ENCODE measurements around the gene KCNH2. TPM values are rescaled to one million over a fixed set of nuclear protein-coding genes. Genes with fewer than 3 reads are reported as not detected.

Gene KCNH2
- total and polyA plus RNA-seq, 2 of the 8 experiments (the other 6 are each of a cell fraction or from before 2014, with no cell fraction given): 8.0 to 15.0 TPM

DNA sequence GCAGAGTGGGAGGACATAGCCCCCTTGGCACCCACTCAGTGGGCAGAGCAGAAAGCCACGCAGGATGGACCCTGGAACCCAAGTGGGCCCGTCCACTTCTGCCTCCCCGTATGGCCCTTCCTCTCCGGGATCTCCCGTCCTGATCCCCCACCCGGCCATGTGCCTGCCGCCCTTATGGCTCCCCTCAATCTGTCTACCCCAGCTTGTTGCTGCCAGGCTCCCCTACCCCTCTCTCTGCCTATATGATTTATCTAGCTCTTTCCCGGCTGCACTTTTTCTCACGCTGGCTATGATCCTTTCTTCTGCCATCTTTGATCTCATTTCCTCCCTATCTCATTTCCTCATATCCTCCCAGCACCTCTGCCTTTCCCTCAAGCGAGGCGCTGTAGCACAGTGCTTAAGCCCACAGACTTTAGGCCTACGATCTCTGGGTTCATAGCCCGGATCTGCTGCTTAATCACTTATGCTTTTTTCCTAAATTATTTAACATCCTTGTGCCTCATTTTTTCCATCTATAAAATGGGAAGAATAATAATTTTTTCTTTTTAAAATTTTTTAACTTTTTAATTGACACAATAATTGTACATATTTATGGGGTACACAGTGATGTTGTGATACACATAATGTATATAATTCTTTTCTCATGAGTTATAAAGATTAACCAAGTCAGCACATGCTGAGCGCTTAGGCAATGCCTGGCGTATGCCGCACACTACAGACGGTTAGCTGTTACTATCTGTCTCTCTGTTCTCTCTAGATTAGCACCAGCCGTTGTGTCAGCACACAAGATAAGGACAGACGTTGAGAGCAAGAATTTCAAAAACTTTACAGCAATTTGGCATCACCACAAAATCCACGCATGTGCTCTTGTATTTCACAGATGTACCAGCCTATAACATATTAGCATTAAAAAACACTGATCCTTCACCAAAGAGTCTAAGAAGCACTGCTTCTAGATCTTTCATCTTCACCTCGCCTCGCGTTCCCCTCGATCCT lies 18.1 kb downstream of the KCNH2 start:
- CTCF ChIA-PET (ENCODE audit: partially characterized antibody): interaction anchor here (0.7 to 25.2 kb wide), 16 partner anchors 10 to 62 kb away, joined by 3 to 797 read pairs (median 8); partner anchors contain the start of genes KCNH2 and NOS3
- H3K4me1 ChIP-seq (replicated peaks in 1 of 4; ENCODE audit: control insufficient read depth in 3 of 4, insufficient read depth in 4 of 4, low read length in 3 of 4): peaks cover 0 to 12% (median 11%) of the 10 kb centered on the region in 4 experiments; a peak in 5 of 7 replicates
- DNase-seq (ENCODE audit: low read depth in 1 of 2, low spot score in 2 of 2): no peak

More for the DNA sequence above, 18.1 kb downstream of the KCNH2 start:
- H4K5ac ChIP-seq (ENCODE audit: insufficient read length, low read depth, low read length): no peak overlapping the region
- TF ChIP-seq FOSL1 (IDR thresholded peaks at IDR 0.05; ENCODE audit: insufficient read depth, low read depth, low read length) (no peak), SIX5 (IDR thresholded peaks at IDR 0.05; ENCODE audit: low read depth, low read length) (no peak), NRF1 (IDR thresholded peaks at IDR 0.05; ENCODE audit: low read depth, low read length) (no peak), HDAC2 (IDR thresholded peaks at IDR 0.05; ENCODE audit: borderline replicate concordance in 1 of 2, low read depth in 2 of 2, low read length in 2 of 2) (no peak), YY1 (IDR thresholded peaks at IDR 0.05; ENCODE audit: low read depth, low read length) (no peak), RFX5 (IDR thresholded peaks at IDR 0.05; ENCODE audit: borderline replicate concordance, low read depth, low read length) (no peak), TEAD4 (IDR thresholded peaks at IDR 0.05; ENCODE audit: low read depth, low read length) (no peak), SP2 (IDR thresholded peaks at IDR 0.05; ENCODE audit: low read length) (no peak), CHD2 (IDR thresholded peaks at IDR 0.05; ENCODE audit: low read length) (no peak), KDM4A (IDR thresholded peaks at IDR 0.05; ENCODE audit: low read depth, low read length, severe bottlenecking) (no peak), TCF12 (IDR thresholded peaks at IDR 0.05; ENCODE audit: low read depth, low read length) (no peak)
- H3K14ac ChIP-seq (ENCODE audit: insufficient read length): no peak overlapping the region
- H2BK120ac ChIP-seq (replicated peaks; ENCODE audit: low read depth, low read length): no peak overlapping the region
- no peak overlapping the region for H3K4ac ChIP-seq (replicated peaks; ENCODE audit: insufficient read length, low read depth, low read length)
- H3K27me3 ChIP-seq (replicated peaks in 1 of 4; ENCODE audit: control insufficient read depth in 3 of 4, extremely low read depth in 1 of 4, insufficient read depth in 3 of 4, low read length in 3 of 4): peaks cover 0 to 27% (median 14%) of the 10 kb centered on the region in 4 experiments; a peak in 5 of 7 replicates
- H2BK15ac ChIP-seq (ENCODE audit: low read length): no peak overlapping the region
- no peak overlapping the region for H3K56ac ChIP-seq (replicated peaks; ENCODE audit: insufficient read length, low read depth, low read length)
- H3K4me2 ChIP-seq (ENCODE audit: insufficient read depth in 1 of 2, low read depth in 2 of 2, low read length in 2 of 2): no peak overlapping the region
- no peaks in the 10 kb centered on the region for H3K79me1 ChIP-seq (ENCODE audit: low read depth, low read length)
- H2AFZ ChIP-seq (ENCODE audit: low read length): no peak overlapping the region
- H3K9me3 ChIP-seq (ENCODE audit: insufficient read depth in 2 of 2, low read depth in 1 of 2, low read length in 1 of 2): no peaks in the 10 kb centered on the region
- H4K20me1 ChIP-seq (replicated peaks in 1 of 2; ENCODE audit: control insufficient read depth in 1 of 2, insufficient read depth in 2 of 2, low read length in 2 of 2): peaks cover 0 to 1% of the 10 kb centered on the region in 2 experiments
- H3K36me3 ChIP-seq (ENCODE audit: control insufficient read depth in 2 of 4, insufficient read depth in 4 of 4, low read length in 3 of 4): no peaks in the 10 kb centered on the region; a peak in 1 of 8 replicates
- no peak overlapping the region for H2BK20ac ChIP-seq (ENCODE audit: low read length)
- H3K23ac ChIP-seq (ENCODE audit: insufficient read length): no peak overlapping the region
- H3K4me3 ChIP-seq (ENCODE audit: extremely low read depth in 1 of 4, insufficient read depth in 2 of 4, low read depth in 3 of 4, low read length in 4 of 4): no peak overlapping the region
- 84% methylated on average over 24 of the region's 24 CpGs; no CpG with 5 or more reads in 1 of the 2 experiments for WGBS, 2 experiments (ENCODE audit: extremely low coverage in 1 of 2, insufficient coverage in 1 of 2, insufficient read length in 1 of 2, insufficient replicate concordance in 2 of 2, low coverage in 1 of 2, low lambda C conversion rate in 2 of 2, missing lambda C conversion rate in 1 of 2)
- no peak overlapping the region for H3K9ac ChIP-seq (replicated peaks in 1 of 4; ENCODE audit: extremely low read depth in 1 of 4, low read depth in 3 of 4, low read length in 3 of 4)
- H2AK5ac ChIP-seq (ENCODE audit: low read depth, low read length): no peak overlapping the region
- H4K8ac ChIP-seq (ENCODE audit: extremely low read depth, insufficient read depth, low read length): no peak overlapping the region
- no peaks in the 10 kb centered on the region; the same call in 1 of the 2 replicates for H3K23me2 ChIP-seq (ENCODE audit: low read depth, low read length)
- no peak for FAIRE-seq
- no peak overlapping the region for H3K27ac ChIP-seq (ENCODE audit: low read depth, low read length)
- no peak overlapping the region for H4K91ac ChIP-seq (replicated peaks; ENCODE audit: insufficient read length, low read length)
- H3K79me2 ChIP-seq (ENCODE audit: control insufficient read depth in 1 of 2, insufficient read depth in 2 of 2, low read length in 2 of 2): no peaks in the 10 kb centered on the region
- no peak overlapping the region for H3K18ac ChIP-seq (ENCODE audit: extremely low read depth, low read length)
- H2BK5ac ChIP-seq (ENCODE audit: low read depth, low read length): no peak overlapping the region
- POLR2A ChIA-PET (ENCODE audit: partially characterized antibody): interaction anchor here (1.1 to 1.8 kb wide), 2 partner anchors 19 to 49 kb away, joined by 3 read pairs; no protein-coding TSS in a partner anchor
- H2BK12ac ChIP-seq (ENCODE audit: low read depth, low read length): no peak overlapping the region

Measured in H1 (cell line).